HEK293 (cell line): ENCODE results near the gene ATRAID.

ENCODE experiments used
- CTCF ChIA-PET: fragments of 350-600 bp; formaldehyde crosslinking; extraction: SDS; loops from one replicate; lab custom pipeline; 2021; ENCODE audit warnings: antibody characterized with exemption; lab: Yijun Ruan, JAX
- POLR2A ChIA-PET: fragments of 300-600 bp; formaldehyde crosslinking; extraction: SDS; loops from one replicate; lab custom pipeline; 2020; ENCODE audit warnings: antibody characterized with exemption, inconsistent platforms; lab: Yijun Ruan, JAX
- H3K27ac ChIP-seq: fragments of 200-500 bp; sonication (Bioruptor generic); 2 replicates; pipeline ENCODE4 v1.5.1; 2014; ENCODE audit warnings: low read depth, low read length, control low read depth, inconsistent platforms; ENCODE audit errors: extremely low read depth
- H3K36me3 ChIP-seq, 2 experiments: fragments of 200-500 bp in 1 of 2; sonication (Bioruptor generic) in 1 of 2; 1 replicate in 1 of 2; 2 replicates in 1 of 2; pipeline ENCODE4 v1.5.1; 2014 to 2017; ENCODE audit warnings: inconsistent platforms in 2 of 2, low read length in 2 of 2; ENCODE audit not compliant: control insufficient read depth in 2 of 2, insufficient read depth in 1 of 2
- H3K4me1 ChIP-seq: fragments of 200-500 bp; sonication (Bioruptor generic); 2 replicates; pipeline ENCODE4 v1.5.1; 2014; ENCODE audit warnings: mild to moderate bottlenecking, low read length, inconsistent platforms; ENCODE audit not compliant: control insufficient read depth, insufficient read depth
- H3K4me3 ChIP-seq: 2 replicates; pipeline ENCODE4 v1.5.1; 2011; ENCODE audit warnings: low read depth, mild to moderate bottlenecking, control low read depth, low read length, moderate library complexity
- H3K9me3 ChIP-seq: fragments of 200-500 bp; sonication (Bioruptor generic); 2 replicates; pipeline ENCODE4 v1.5.1; 2014; ENCODE audit warnings: low read depth, low read length, inconsistent platforms; ENCODE audit not compliant: control insufficient read depth, insufficient read depth
- AEBP2 ChIP-seq: fragments of 450-650 bp; formaldehyde crosslinking; IDR thresholded peaks from 2 replicates; pipeline ENCODE4 v1.5.1; 2016; ENCODE audit warnings: missing biosample characterization, missing genetic modification characterization, borderline replicate concordance
- FEZF1 ChIP-seq: fragments of 450-650 bp; formaldehyde crosslinking; IDR thresholded peaks from 2 replicates; pipeline ENCODE4 v1.5.1; 2016; ENCODE audit warnings: missing biosample characterization, missing genetic modification characterization
- KLF8 ChIP-seq: fragments of 450-650 bp; formaldehyde crosslinking; IDR thresholded peaks from 2 replicates; pipeline ENCODE4 v1.5.1; 2016; ENCODE audit warnings: missing biosample characterization, missing genetic modification characterization
- MZF1 ChIP-seq: fragments of 450-650 bp; formaldehyde crosslinking; IDR thresholded peaks from 2 replicates; pipeline ENCODE4 v1.5.1; 2017; ENCODE audit warnings: missing biosample characterization, missing genetic modification characterization, borderline replicate concordance
- PRDM1 ChIP-seq: fragments of 450-650 bp; formaldehyde crosslinking; IDR thresholded peaks from 2 replicates; pipeline ENCODE4; 2016; ENCODE audit warnings: missing biosample characterization, missing genetic modification characterization
- PRDM2 ChIP-seq: fragments of 450-650 bp; formaldehyde crosslinking; IDR thresholded peaks from 2 replicates; pipeline ENCODE4 v1.5.1; 2016; ENCODE audit warnings: missing biosample characterization, missing genetic modification characterization, borderline replicate concordance
- SALL2 ChIP-seq: fragments of 450-650 bp; formaldehyde crosslinking; IDR thresholded peaks from 2 replicates; pipeline ENCODE4 v1.5.0; 2017; ENCODE audit warnings: missing biosample characterization, mild to moderate bottlenecking, missing genetic modification characterization, borderline replicate concordance
- ZNF169 ChIP-seq: fragments of 450-650 bp; formaldehyde crosslinking; IDR thresholded peaks from 2 replicates; pipeline ENCODE4 v1.5.1; 2016; ENCODE audit warnings: missing biosample characterization, missing genetic modification characterization
- ZNF19 ChIP-seq: fragments of 450-650 bp; formaldehyde crosslinking; IDR thresholded peaks from 2 replicates; pipeline ENCODE4; 2016; ENCODE audit warnings: missing biosample characterization, missing genetic modification characterization, low read depth
- ZNF280C ChIP-seq: fragments of 450-650 bp; formaldehyde crosslinking; IDR thresholded peaks from 2 replicates; pipeline ENCODE4 v1.5.1; 2016; ENCODE audit warnings: missing biosample characterization, missing genetic modification characterization
- ZNF354C ChIP-seq: fragments of 450-650 bp; formaldehyde crosslinking; IDR thresholded peaks from 2 replicates; pipeline ENCODE4 v1.5.1; 2016; ENCODE audit warnings: missing biosample characterization, missing genetic modification characterization, low read depth, borderline replicate concordance
- ZNF394 ChIP-seq: fragments of 450-650 bp; formaldehyde crosslinking; IDR thresholded peaks from 2 replicates; pipeline ENCODE4 v1.5.1; 2016; ENCODE audit warnings: missing biosample characterization, missing genetic modification characterization, mild to moderate bottlenecking, moderate library complexity, borderline replicate concordance
- ZNF560 ChIP-seq: fragments of 450-650 bp; formaldehyde crosslinking; IDR thresholded peaks from 2 replicates; pipeline ENCODE4 v1.5.1; 2017; ENCODE audit warnings: missing biosample characterization, missing genetic modification characterization, borderline replicate concordance
- ZNF792 ChIP-seq: fragments of 450-650 bp; formaldehyde crosslinking; IDR thresholded peaks from 2 replicates; pipeline ENCODE4 v1.5.1; 2016; ENCODE audit warnings: missing biosample characterization, missing genetic modification characterization
- ZSCAN18 ChIP-seq: fragments of 450-650 bp; formaldehyde crosslinking; IDR thresholded peaks from 2 replicates; pipeline ENCODE4 v1.5.1; 2016; ENCODE audit warnings: missing biosample characterization, missing genetic modification characterization

The ATRAID gene

GRCh38 chr2:27223416-27223815 is 11.6 kb downstream of the ATRAID start:
- POLR2A ChIA-PET = interaction anchor here (1.1 kb wide), 1 partner anchor 13 kb away, joined by 3 read pairs; no protein-coding TSS in a partner anchor
- TF ChIP-seq ZNF394 (no peak), ZNF792 (tag by site-specific recombination) (no peak), AEBP2 (tag by site-specific recombination) (no peak), ZNF280C (tag by site-specific recombination) (no peak), FEZF1 (tag by site-specific recombination) (no peak), ZNF354C (no peak), MZF1 (tag by site-specific recombination) (no peak), ZNF19 (tag by site-specific recombination) (no peak), KLF8 (tag by site-specific recombination) (no peak), SALL2 (no peak), PRDM2 (no peak), ZSCAN18 (no peak), ZNF560 (tag by site-specific recombination) (no peak), ZNF169 (tag by site-specific recombination) (no peak), PRDM1 (tag by site-specific recombination) (no peak)
- Histone ChIP-seq H3K9me3 (no peaks in the 10 kb centered on the region), H3K27ac (peak overlapping the region; percentile 5; the same call in 1 of the 2 replicates), H3K36me3 (peaks cover 52 to 97% of the 10 kb centered on the region in 2 experiments), H3K4me3 (no peak overlapping the region), H3K4me1 (no peaks in the 10 kb centered on the region; the same call in 1 of the 2 replicates)
- CTCF ChIA-PET = interaction anchor here (0.6 to 1.1 kb wide), 3 partner anchors 80 to 162 kb away, joined by 3 read pairs; no protein-coding TSS in a partner anchor
